Left lung (tissue), 10 donors: Measurements from ENCODE around the gene DTX4. TPM values are rescaled to one million over a fixed set of nuclear protein-coding genes. Genes with fewer than 3 reads are reported as not detected.

Source experiments
- ATAC-seq: fragments of 200-7000 bp; cut with Tn5 transposase; one replicate; pipeline ENCODE4 v1.9.1; 2020; ENCODE audit warnings: moderate library complexity
- DNase-seq, 4 donors: peaks; one replicate each; pipeline ENCODE4 v3.0.0-alpha.2; 2013 to 2020
- H3K27ac ChIP-seq, 2 donors: fragments of 200-600 bp; sonication (generic) in 1 of 2; one replicate each; pipeline versions ENCODE4 v1.5.0 to v1.8.0; 2020 to 2021
- H3K27me3 ChIP-seq, 2 donors: fragments of 200-600 bp; sonication (generic) in 1 of 2; one replicate each; pipeline versions ENCODE4 v1.5.0 to v1.8.0; 2020 to 2021
- H3K36me3 ChIP-seq, 2 donors: fragments of 200-600 bp; sonication (generic) in 1 of 2; one replicate each; pipeline versions ENCODE4 v1.5.0 to v1.8.0; 2020 to 2021
- H3K4me1 ChIP-seq, 2 donors: fragments of 200-600 bp; one replicate each; pipeline ENCODE4 v1.8.0; 2021
- H3K4me3 ChIP-seq, 2 donors: fragments of 200-600 bp; sonication (generic) in 1 of 2; one replicate each; pipeline versions ENCODE4 v1.5.0 to v1.8.0; 2020 to 2021; ENCODE audit warnings: mild to moderate bottlenecking in 1 of 2
- H3K9me3 ChIP-seq, 2 donors: fragments of 200-600 bp; sonication (generic) in 1 of 2; one replicate each; pipeline versions ENCODE4 v1.5.0 to v1.8.0; 2020 to 2021
- intact Hi-C, 2 donors: fragments of 100-400 bp; cut with DNase I; formaldehyde crosslinking; loops; one replicate each; pipeline versions ENCODE4 v1.11.2 to v1.14.2; 2022
- polyA plus RNA-seq, 6 donors: library from polyadenylated mRNA; unstranded; fragments of 120-200 nt; gene quantifications; one replicate each; pipeline ENCODE4 v1.2.1, GENCODE V29; 2013; ENCODE audit not compliant: insufficient read length in 6 of 6
- total RNA-seq, 2 donors: library from RNA; stranded (reverse); fragmentation: NEBNext Ultra II Directional; extraction: Animal tissue kit (Norgen Biotek cat#: 25700); gene quantifications; one replicate each; pipeline ENCODE4 v1.2.1, GENCODE V29; 2021
- TF ChIP-seq, protein P1 (sequence below), 2 donors: fragments of 200-600 bp; sonication (generic) in 1 of 2; IDR thresholded peaks; one replicate each; pipeline versions ENCODE4 v1.5.0 to v1.8.0; 2021; ENCODE audit warnings: antibody characterized with exemption in 2 of 2
- donor health status: DM: no; HTN: yes; CAD: no.
- donor health status: DM: no; HTN: no; CAD: no.

Gene DTX4
- total and polyA plus RNA-seq, 8 donors, result 33.2 to 74.9 (median 67.2) TPM

DNA sequence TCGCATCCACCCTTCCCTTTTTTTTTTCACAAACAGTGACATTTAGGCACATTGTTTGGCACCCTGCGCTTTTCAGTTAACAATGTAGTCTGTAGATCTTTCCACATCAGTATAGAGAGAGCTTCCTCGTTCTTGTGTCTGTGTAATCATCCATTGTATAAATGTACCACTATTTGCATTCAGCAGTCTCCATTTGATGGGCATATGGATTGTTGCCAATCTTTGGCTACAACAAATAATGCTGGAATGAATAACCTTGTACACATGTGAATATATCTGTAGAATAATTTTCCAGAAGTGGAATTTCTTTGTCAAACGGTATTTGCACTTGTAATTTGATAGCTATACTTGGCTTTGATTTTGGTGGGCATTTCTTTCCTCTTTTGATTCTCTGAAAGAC is 23.7 kb downstream of the DTX4 start:
- TF ChIP-seq, protein P1, sequence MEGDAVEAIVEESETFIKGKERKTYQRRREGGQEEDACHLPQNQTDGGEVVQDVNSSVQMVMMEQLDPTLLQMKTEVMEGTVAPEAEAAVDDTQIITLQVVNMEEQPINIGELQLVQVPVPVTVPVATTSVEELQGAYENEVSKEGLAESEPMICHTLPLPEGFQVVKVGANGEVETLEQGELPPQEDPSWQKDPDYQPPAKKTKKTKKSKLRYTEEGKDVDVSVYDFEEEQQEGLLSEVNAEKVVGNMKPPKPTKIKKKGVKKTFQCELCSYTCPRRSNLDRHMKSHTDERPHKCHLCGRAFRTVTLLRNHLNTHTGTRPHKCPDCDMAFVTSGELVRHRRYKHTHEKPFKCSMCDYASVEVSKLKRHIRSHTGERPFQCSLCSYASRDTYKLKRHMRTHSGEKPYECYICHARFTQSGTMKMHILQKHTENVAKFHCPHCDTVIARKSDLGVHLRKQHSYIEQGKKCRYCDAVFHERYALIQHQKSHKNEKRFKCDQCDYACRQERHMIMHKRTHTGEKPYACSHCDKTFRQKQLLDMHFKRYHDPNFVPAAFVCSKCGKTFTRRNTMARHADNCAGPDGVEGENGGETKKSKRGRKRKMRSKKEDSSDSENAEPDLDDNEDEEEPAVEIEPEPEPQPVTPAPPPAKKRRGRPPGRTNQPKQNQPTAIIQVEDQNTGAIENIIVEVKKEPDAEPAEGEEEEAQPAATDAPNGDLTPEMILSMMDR (IDR thresholded peaks at IDR 0.05), result no peak
- intact Hi-C loops, result no loop called here
- no peaks in the 10 kb centered on the region for H3K27me3 ChIP-seq
- H3K4me3 ChIP-seq, result no peak overlapping the region
- no peak for DNase-seq
- H3K9me3 ChIP-seq, result no peaks in the 10 kb centered on the region
- no peak overlapping the region for H3K27ac ChIP-seq
- peaks cover 12 to 40% of the 10 kb centered on the region in 2 donors for H3K4me1 ChIP-seq
- no peak for ATAC-seq
- peaks cover 0 to 57% of the 10 kb centered on the region in 2 donors for H3K36me3 ChIP-seq

DNA sequence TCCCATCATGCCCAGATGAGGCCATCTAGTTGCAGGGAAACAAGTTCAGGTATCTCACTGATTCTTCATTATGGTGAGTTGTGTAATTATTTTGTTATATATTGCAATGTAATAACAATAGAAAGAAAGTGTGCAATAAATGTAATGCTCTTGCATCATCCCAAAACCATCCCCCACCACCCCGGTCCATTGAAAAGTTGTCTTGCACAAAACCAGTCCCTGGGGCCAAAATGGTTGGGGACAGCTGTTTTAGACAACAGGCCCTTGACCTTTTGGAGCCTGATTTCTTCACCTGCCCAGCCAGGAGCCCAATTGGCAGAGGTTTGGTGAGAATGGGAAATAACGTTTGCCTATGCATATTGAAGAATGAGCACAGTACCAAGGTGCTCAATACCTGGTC is 24.8 kb downstream of the DTX4 start:
- DNase-seq (no peak), ATAC-seq (no peak)
- no peak overlapping the region for H3K27ac ChIP-seq
- H3K4me3 ChIP-seq, result no peak overlapping the region
- intact Hi-C loops, result no loop called here
- H3K9me3 ChIP-seq, result no peaks in the 10 kb centered on the region
- no peaks in the 10 kb centered on the region for H3K27me3 ChIP-seq
- peaks cover 0 to 59% of the 10 kb centered on the region in 2 donors for H3K36me3 ChIP-seq
- H3K4me1 ChIP-seq, result peaks cover 12 to 37% of the 10 kb centered on the region in 2 donors
- TF ChIP-seq, protein P1 (IDR thresholded peaks at IDR 0.05), result no peak

DNA sequence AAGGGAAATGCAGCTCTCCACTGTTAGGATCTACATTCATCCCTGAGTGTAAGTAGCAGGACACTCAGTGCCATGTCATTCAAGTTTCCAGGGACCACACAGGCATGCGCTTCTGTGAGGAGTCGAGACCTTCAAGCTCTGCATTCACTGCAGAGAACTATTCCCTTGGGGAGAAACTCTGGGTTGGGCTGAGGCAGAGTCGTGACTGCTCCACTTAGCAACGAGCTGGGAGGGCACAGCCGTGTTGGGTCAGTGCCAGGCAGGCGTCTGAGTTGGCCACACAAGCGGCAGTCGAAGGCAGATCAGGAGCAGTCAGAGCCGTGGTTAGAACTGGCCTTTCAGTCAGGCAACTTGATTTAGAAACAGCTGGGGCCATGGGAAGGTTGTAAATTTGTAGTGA is 26.1 kb downstream of the DTX4 start:
- Histone ChIP-seq H3K4me3 (no peak overlapping the region), H3K27me3 (no peaks in the 10 kb centered on the region), H3K36me3 (peaks cover 0 to 51% of the 10 kb centered on the region in 2 donors), H3K9me3 (no peaks in the 10 kb centered on the region), H3K4me1 (peaks cover 12 to 37% of the 10 kb centered on the region in 2 donors), H3K27ac (no peak overlapping the region)
- DNase-seq (peak; percentile 78 to 93 (median 87)), ATAC-seq (peak; percentile 86)
- TF ChIP-seq, protein P1 (IDR thresholded peaks at IDR 0.05), result no peak
- intact Hi-C loops, result no loop called here

DNA sequence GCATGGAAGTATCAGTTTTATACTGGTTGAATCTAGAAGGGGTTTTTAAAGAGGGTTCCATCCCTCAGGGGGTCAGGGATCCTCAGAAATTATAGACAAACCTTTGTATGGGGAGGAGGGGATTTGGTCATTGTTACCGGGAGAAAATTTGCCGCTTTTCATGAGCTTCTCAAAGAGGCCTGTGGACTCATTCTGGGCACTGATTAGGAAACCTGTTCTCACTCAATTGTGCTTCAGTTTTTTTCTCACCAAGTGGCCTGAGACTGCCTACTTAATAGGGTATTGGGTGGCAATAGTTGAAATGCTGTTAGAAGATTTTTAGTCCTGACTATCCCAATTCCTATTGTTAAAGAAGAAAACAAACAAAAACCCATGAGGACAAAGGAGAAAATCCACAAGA is 26.8 kb downstream of the DTX4 start:
- DNase-seq (no peak), ATAC-seq (peak; percentile 49)
- Histone ChIP-seq H3K4me1 (peaks cover 12 to 37% of the 10 kb centered on the region in 2 donors), H3K4me3 (no peak overlapping the region), H3K27ac (no peak overlapping the region), H3K36me3 (peaks cover 0 to 47% of the 10 kb centered on the region in 2 donors), H3K9me3 (no peaks in the 10 kb centered on the region), H3K27me3 (no peaks in the 10 kb centered on the region)
- TF ChIP-seq, protein P1 (IDR thresholded peaks at IDR 0.05), result no peak
- intact Hi-C loops, result no loop called here

DNA sequence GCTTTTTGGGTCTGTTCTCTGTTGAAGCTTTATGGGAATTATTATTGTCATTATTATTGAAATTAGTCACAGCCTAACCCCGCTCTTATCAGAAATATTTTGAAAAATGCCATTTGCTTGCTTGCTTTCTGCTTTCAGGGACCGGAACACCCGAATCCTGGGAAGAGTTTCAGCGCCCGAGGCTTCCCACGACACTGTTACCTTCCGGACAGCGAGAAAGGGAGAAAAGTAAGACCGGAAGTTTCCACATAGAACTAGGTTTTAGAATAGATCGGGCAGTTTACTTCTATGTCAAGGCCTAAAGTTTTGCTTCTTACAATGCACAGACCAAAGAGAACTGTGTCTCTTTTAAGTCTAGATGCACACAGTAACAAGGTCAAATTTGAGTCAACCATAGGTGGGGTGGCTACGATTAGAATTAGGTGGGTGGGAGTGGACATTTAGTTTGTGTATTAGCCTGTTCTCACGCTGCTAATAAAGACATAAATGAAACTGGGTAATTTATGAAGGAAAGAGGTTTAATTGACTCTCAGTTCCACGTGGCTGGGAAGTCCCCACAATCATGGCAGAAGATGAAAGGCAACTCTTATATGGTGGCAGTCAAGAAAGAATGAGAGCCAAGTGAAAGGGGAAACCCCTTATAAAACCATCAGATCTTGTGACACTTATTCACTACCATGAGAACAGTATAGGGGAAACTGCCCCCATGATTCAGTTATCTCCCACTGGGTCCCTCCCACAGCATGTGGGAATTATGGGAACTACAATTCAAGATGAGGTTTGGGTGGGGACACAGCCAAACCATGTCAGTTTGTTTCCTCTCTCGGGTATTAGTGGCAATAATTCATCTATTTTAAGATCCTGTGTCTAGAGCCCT is 27.9 kb downstream of the DTX4 start:
- TF ChIP-seq, protein P1 (IDR thresholded peaks at IDR 0.05), result no peak
- Histone ChIP-seq H3K27me3 (no peaks in the 10 kb centered on the region), H3K27ac (peak overlapping the region in 1 of 2 donors; percentile 9), H3K4me1 (peaks cover 12 to 43% of the 10 kb centered on the region in 2 donors), H3K4me3 (no peak overlapping the region), H3K36me3 (peaks cover 0 to 46% of the 10 kb centered on the region in 2 donors), H3K9me3 (no peaks in the 10 kb centered on the region)
- intact Hi-C loops, result loop anchor here in 1 of 2 donors (10.0 kb wide), 1 partner anchor 85 kb away; no protein-coding TSS in a partner anchor
- no peak for DNase-seq
- ATAC-seq, result no peak
